Head of caudate nucleus (tissue), 42 donors: Measurements from ENCODE around the gene PHIP.
"Not testable (repeated sequence)": the region's sequence is repeated elsewhere in the genome, so short reads cannot be mapped to it uniquely, and the experiment has no call there.

Experiments
- DNase-seq, 42 donors: peaks; one replicate each; pipeline versions ENCODE4 v3.0.0 to v3.0.0-alpha.2; 2020 to 2021; ENCODE audit warnings: mixed read lengths in 7 of 42
- intact Hi-C: fragments of 100-400 bp; cut with DNase I; formaldehyde crosslinking; loops from one replicate; pipeline ENCODE4 v1.15.0; 2022

The PHIP gene

GRCh38 chr6:78954740-78955139 lies 123.3 kb downstream of the PHIP start:
- DNase-seq: no peak
- intact Hi-C loops: no loop called here

- intact Hi-C loops: no loop called here
- no peak for DNase-seq
Measured at GRCh38 chr6:78953798-78954197, 124.3 kb downstream of the PHIP start.

GRCh38 chr6:78952362-78952761 lies 125.7 kb downstream of the PHIP start:
- intact Hi-C loops: no loop called here
- no peak for DNase-seq

GRCh38 chr6:78948785-78949184 lies 129.3 kb downstream of the PHIP start:
- intact Hi-C loops: no loop called here
- no peak for DNase-seq

- no peak for DNase-seq
- intact Hi-C loops: no loop called here
Measured at GRCh38 chr6:78947962-78948361, 130.1 kb downstream of the PHIP start.

GRCh38 chr6:78947529-78947928 lies 130.5 kb downstream of the PHIP start:
- intact Hi-C loops: no loop called here
- DNase-seq: no peak

- intact Hi-C loops: no loop called here
- no peak for DNase-seq
Measured at GRCh38 chr6:78942446-78942845, 135.6 kb downstream of the PHIP start.

GRCh38 chr6:78936515-78936914 lies 141.5 kb downstream of the PHIP start:
- intact Hi-C loops: no loop called here
- no peak for DNase-seq

- intact Hi-C loops: no loop called here
- no peak for DNase-seq
Measured at GRCh38 chr6:78935553-78935952, 142.5 kb downstream of the PHIP start.

GRCh38 chr6:78925317-78925716 lies 152.7 kb downstream of the PHIP start:
- intact Hi-C loops: no loop called here
- DNase-seq: no peak

GRCh38 chr6:78921168-78921567 lies 156.9 kb downstream of the PHIP start:
- DNase-seq, intact Hi-C loops: not testable (repeated sequence)

GRCh38 chr6:78917788-78918187 lies 160.3 kb downstream of the PHIP start:
- intact Hi-C loops: no loop called here

GRCh38 chr6:78916411-78916810 lies 161.6 kb downstream of the PHIP start:
- no peak for DNase-seq
- intact Hi-C loops: no loop called here

More at GRCh38 chr6:78917788-78918187, 160.3 kb downstream of the PHIP start:
- DNase-seq: no peak

- no peak for DNase-seq
- intact Hi-C loops: no loop called here
Measured at GRCh38 chr6:78911218-78911940, 166.7 kb downstream of the PHIP start.

- intact Hi-C loops: no loop called here
- DNase-seq: peak in 38 of 42 donors; percentile 12 to 73 (median 46)
Measured at GRCh38 chr6:78910591-78911171, 167.4 kb downstream of the PHIP start.

GRCh38 chr6:78910010-78910409 lies 168.0 kb downstream of the PHIP start:
- intact Hi-C loops: no loop called here
- DNase-seq: no peak

- DNase-seq: no peak
- intact Hi-C loops: no loop called here
Measured at GRCh38 chr6:78909391-78909790, 168.7 kb downstream of the PHIP start.

GRCh38 chr6:78908621-78909020 lies 169.4 kb downstream of the PHIP start:
- no peak for DNase-seq
- intact Hi-C loops: no loop called here

- intact Hi-C loops: no loop called here
- DNase-seq: no peak
Measured at GRCh38 chr6:78896227-78896626, 181.8 kb downstream of the PHIP start.

GRCh38 chr6:78889901-78890300 lies 188.2 kb downstream of the PHIP start:
- DNase-seq, intact Hi-C loops: not testable (repeated sequence)
